AG04450 (cell line): ENCODE data around the gene PITPNM3. TPM values are rescaled to one million over a fixed set of nuclear protein-coding genes. Genes with fewer than 3 reads are reported as not detected.

Experiments used
- CTCF ChIA-PET: fragments of 300-600, 350-600 bp; formaldehyde crosslinking; extraction: SDS; loops from one replicate; lab custom pipeline; 2022; ENCODE audit warnings: antibody characterized with exemption, inconsistent platforms; lab: Charles Lee
- POLR2A ChIA-PET: fragments of 350-600 bp; formaldehyde crosslinking; extraction: SDS; loops from one replicate; lab custom pipeline; 2021; ENCODE audit warnings: antibody characterized with exemption, inconsistent platforms; lab: Yijun Ruan, JAX
- DNase-seq: peaks from one replicate; pipeline ENCODE4 v3.0.0-alpha.2; 2011; ENCODE audit warnings: low read depth, low spot score
- H3K27ac ChIP-seq: one replicate; pipeline ENCODE4 v1.5.1; 2012; ENCODE audit warnings: low read depth, low read length, control low read depth
- H3K27me3 ChIP-seq: one replicate; pipeline ENCODE4 v1.6.0; 2012; ENCODE audit warnings: low read length; ENCODE audit not compliant: control insufficient read depth, insufficient read depth
- H3K4me3 ChIP-seq: 2 replicates; pipeline ENCODE4 v1.5.1; 2011; ENCODE audit warnings: mild to moderate bottlenecking, low read depth, low read length, control low read depth
- H3K9me3 ChIP-seq: 2 replicates; pipeline ENCODE4 v1.5.1; 2012; ENCODE audit warnings: low read length; ENCODE audit not compliant: control insufficient read depth, insufficient read depth
- polyA plus RNA-seq: library from polyadenylated mRNA; depleted of rRNA; stranded (reverse); fragments of >200 nt; gene quantifications from 2 replicates; pipeline ENCODE4 v1.2.3, GENCODE V29; 2011
- TF ChIP-seq, protein P1 (sequence below): IDR thresholded peaks from 2 replicates; pipeline ENCODE4 v1.5.1; 2011; ENCODE audit warnings: low read depth, low read length, control low read depth, inconsistent platforms

The PITPNM3 gene
- polyA plus RNA-seq, 1 experiment, result 0.38 TPM

DNA sequence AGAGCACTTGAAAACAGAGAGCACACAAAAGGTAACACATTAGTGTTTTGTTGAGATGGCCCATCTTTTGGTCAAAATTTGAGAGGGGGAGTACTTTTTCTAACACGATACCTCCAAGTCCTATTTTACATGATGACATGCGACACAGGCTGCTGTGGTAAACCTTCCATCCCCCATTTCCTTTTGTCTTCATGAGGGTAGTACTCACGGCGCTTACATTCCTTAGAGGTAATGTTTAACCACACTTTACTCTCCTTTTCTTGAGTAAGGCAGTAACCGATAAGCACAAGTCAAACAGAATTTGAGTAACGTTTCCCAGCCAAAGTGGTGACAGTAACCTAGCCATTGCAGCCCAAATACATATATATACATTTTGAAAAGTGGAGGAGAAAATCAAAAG, 35.8 kb upstream of the PITPNM3 start:
- Histone ChIP-seq H3K4me3 (no peak overlapping the region), H3K27me3 (no peaks in the 10 kb centered on the region), H3K27ac (peak overlapping the region; percentile 69), H3K9me3 (no peaks in the 10 kb centered on the region)
- ChIA-PET POLR2A (interaction anchor here (0.6 kb wide), 1 partner anchor 11 kb away, joined by 4 read pairs; no protein-coding TSS in a partner anchor), CTCF (no interaction called here)
- no peak for DNase-seq
- TF ChIP-seq, protein P1, sequence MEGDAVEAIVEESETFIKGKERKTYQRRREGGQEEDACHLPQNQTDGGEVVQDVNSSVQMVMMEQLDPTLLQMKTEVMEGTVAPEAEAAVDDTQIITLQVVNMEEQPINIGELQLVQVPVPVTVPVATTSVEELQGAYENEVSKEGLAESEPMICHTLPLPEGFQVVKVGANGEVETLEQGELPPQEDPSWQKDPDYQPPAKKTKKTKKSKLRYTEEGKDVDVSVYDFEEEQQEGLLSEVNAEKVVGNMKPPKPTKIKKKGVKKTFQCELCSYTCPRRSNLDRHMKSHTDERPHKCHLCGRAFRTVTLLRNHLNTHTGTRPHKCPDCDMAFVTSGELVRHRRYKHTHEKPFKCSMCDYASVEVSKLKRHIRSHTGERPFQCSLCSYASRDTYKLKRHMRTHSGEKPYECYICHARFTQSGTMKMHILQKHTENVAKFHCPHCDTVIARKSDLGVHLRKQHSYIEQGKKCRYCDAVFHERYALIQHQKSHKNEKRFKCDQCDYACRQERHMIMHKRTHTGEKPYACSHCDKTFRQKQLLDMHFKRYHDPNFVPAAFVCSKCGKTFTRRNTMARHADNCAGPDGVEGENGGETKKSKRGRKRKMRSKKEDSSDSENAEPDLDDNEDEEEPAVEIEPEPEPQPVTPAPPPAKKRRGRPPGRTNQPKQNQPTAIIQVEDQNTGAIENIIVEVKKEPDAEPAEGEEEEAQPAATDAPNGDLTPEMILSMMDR, result no peak

DNA sequence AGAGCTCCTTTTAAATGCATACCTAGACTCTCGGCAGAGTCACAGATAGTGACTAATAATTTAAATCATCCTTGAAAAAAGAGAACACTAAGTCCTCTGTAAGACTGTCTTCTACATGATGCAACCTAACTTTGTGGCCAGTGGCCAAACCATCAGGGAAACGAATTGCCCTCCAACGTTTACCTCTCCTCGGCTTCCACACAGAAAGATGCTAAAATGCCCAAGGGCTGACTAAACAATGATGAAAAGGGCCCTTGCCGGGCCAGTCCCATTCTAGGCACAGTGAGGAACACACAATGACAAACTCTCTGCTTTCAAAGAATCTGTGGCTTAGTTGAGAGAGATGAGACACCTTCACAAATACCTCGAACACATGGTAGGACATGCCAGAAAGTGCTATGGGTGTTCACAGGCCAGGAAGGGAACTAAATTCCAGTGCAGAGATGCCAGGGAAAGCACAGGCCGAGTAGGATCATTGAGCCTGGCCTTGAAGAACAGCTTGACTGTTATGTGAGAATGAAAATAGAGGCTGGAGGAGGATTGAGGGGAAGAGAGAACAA, 35.3 kb upstream of the PITPNM3 start:
- DNase-seq, result peak; percentile 63
- Histone ChIP-seq H3K4me3 (no peak overlapping the region), H3K9me3 (no peaks in the 10 kb centered on the region), H3K27me3 (no peaks in the 10 kb centered on the region), H3K27ac (peak overlapping the region; percentile 69)
- TF ChIP-seq, protein P1, result no peak
- ChIA-PET CTCF (interaction anchor here (1.3 kb wide), 1 partner anchor 119 kb away, joined by 4 read pairs; no protein-coding TSS in a partner anchor), POLR2A (interaction anchor here (0.6 kb wide), 1 partner anchor 11 kb away, joined by 4 read pairs; no protein-coding TSS in a partner anchor)

DNA sequence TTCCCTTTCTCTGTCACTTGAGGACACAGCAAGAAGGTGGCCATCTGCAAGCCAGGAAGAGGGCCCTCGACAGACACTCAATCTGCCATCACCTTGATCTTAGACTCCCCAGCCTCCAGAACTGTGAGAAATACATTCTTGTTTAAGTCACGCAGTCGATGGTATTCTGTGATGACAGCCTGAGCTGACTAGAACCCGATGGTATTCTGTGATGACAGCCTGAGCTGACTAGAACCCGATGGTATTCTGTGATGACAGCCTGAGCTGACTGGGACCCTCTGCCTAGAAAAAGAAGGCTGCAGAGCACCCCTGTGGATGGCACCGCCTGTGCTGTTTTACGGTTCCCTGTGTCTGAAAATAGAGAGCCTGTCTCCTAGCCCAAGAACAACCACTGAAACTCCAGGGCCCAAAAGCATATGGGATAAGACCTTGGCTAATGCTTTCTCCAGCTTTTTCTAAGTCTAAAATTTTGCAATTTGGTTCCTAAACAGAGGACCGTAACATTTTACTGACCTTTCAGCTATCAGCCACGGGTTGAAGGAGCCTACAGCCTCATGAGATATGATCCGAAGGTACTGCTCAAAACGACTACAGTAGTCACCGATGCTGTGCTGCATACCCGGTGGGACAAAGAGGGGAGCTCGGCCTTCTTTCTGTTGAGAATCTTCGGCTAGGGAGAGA, 33.1 kb upstream of the PITPNM3 start:
- Histone ChIP-seq H3K27me3 (no peaks in the 10 kb centered on the region), H3K27ac (no peak overlapping the region), H3K9me3 (peaks cover 4% of the 10 kb centered on the region; the same call in 1 of the 2 replicates), H3K4me3 (no peak overlapping the region)
- CTCF ChIA-PET, result interaction anchor here (2.9 kb wide), 1 partner anchor 116 kb away, joined by 9 read pairs; no protein-coding TSS in a partner anchor
- POLR2A ChIA-PET, result no interaction called here
- DNase-seq, result no peak
- TF ChIP-seq, protein P1, result no peak

DNA sequence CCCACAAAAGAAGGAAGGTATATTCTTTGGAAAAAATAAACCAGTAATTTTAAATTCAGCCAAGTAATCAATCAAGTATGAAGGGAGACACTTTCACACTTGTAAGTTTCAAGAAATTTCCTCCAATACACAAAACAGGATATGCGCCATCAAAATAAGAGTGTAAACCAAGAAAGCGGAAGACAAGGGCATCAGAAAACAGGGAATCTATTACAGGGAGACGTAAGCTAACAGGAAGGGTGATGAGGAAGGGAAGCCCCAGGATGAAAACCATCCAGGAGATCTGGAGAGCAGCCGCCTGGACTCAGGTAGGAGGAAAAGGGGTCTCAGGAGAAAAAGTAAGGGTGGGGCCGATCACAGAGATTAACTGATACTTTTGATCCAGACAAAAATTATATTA, 31.8 kb upstream of the PITPNM3 start:
- ChIA-PET CTCF (interaction anchor here (2.9 kb wide), 1 partner anchor 115 kb away, joined by 9 read pairs; no protein-coding TSS in a partner anchor), POLR2A (no interaction called here)
- H3K27me3 ChIP-seq, result no peaks in the 10 kb centered on the region
- H3K27ac ChIP-seq, result no peak overlapping the region
- TF ChIP-seq, protein P1, result no peak
- no peak overlapping the region for H3K4me3 ChIP-seq
- peaks cover 4% of the 10 kb centered on the region; the same call in 1 of the 2 replicates for H3K9me3 ChIP-seq
- DNase-seq, result no peak

DNA sequence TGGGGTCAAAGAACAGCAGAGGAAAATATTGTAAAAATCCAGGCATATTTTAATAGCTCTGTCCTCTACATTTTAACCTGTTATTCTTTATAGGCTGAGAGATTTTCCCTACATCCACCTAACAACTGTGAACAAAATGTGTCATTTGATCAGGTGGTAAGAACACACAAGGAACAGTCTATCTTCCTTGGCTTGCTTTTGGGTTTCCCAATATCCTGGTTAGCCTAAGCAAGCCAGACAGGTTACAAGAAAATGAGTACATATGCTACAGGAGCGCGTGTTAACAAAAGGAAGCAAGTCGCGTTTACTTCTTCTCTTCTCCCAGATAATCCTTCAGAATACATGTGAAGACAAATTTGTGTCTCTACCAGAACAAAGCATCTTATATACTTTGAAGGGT, 31.0 kb upstream of the PITPNM3 start:
- DNase-seq, result no peak
- TF ChIP-seq, protein P1, result no peak
- Histone ChIP-seq H3K4me3 (no peak overlapping the region), H3K9me3 (peaks cover 4% of the 10 kb centered on the region; the same call in 1 of the 2 replicates), H3K27me3 (no peaks in the 10 kb centered on the region), H3K27ac (no peak overlapping the region)
- CTCF ChIA-PET, result interaction anchor here (2.9 kb wide), 1 partner anchor 114 kb away, joined by 9 read pairs; no protein-coding TSS in a partner anchor
- POLR2A ChIA-PET, result no interaction called here
